Measurements from ENCODE around the gene FRY.

GRCh38 chr13:32203736-32204135 is 172.2 kb downstream of the FRY start:
- TF ChIP-seq EZH2phosphoT487 (IDR thresholded peaks at IDR 0.05; ENCODE audit: borderline replicate concordance): no peak
- TF ChIP-seq, protein P1, sequence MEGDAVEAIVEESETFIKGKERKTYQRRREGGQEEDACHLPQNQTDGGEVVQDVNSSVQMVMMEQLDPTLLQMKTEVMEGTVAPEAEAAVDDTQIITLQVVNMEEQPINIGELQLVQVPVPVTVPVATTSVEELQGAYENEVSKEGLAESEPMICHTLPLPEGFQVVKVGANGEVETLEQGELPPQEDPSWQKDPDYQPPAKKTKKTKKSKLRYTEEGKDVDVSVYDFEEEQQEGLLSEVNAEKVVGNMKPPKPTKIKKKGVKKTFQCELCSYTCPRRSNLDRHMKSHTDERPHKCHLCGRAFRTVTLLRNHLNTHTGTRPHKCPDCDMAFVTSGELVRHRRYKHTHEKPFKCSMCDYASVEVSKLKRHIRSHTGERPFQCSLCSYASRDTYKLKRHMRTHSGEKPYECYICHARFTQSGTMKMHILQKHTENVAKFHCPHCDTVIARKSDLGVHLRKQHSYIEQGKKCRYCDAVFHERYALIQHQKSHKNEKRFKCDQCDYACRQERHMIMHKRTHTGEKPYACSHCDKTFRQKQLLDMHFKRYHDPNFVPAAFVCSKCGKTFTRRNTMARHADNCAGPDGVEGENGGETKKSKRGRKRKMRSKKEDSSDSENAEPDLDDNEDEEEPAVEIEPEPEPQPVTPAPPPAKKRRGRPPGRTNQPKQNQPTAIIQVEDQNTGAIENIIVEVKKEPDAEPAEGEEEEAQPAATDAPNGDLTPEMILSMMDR (conservative IDR thresholded peaks at IDR 0.05; ENCODE audit: low read length): no peak
